Measurements from ENCODE around the gene NKAIN4.

DNA sequence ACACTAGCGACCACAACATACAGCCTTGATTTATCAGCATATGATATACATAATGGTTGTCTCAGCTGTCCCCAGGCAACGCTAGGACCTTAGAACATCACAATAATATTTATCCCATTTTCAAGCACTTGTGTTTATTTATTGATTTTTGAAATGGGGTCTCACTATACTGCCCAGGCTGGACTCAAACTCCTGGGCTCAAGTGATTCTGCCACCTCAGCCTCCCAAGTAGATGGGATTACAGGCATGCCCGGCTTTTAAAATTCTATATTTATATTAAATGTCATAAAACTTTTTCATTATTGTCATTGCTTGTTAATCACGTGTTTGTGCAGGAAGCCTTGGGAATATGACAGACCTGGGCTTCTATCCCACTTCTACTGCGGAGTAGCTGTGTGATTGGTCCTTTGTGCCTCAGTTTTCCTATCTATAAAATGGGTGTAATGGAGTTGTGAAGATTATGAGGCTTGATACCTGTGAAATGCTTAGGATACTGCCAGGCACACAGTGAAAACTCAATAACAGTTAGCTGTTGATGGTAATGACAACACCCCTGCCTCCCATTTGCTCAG is 48.9 kb upstream of the NKAIN4 start:
- TF ChIP-seq CTCF (IDR thresholded peaks at IDR 0.05) (no peak), EZH2 (IDR thresholded peaks at IDR 0.05; ENCODE audit: borderline replicate concordance, insufficient read depth, low read depth, low read length, poor library complexity, severe bottlenecking) (no peak)
